RKO (cell line): ENCODE results near the gene LIM2.
A peak's percentile ranks its signal among the peaks of the same experiment; 100 is the strongest.
"Not testable (repeated sequence)": the region's sequence is repeated elsewhere in the genome, so short reads cannot be mapped to it uniquely, and the experiment has no call there.

Experiments
- DNase-seq: peaks from one replicate; pipeline ENCODE4 v3.0.0-alpha.2; 2016; ENCODE audit warnings: low spot score

Gene LIM2, protein sequence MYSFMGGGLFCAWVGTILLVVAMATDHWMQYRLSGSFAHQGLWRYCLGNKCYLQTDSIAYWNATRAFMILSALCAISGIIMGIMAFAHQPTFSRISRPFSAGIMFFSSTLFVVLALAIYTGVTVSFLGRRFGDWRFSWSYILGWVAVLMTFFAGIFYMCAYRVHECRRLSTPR

GRCh38 chr19:51387924-51388389, at the start of gene LIM2:
Gene LIM2, minus strand, starts transcription at chr19:51387974. Its CDS starts 531 bp downstream, at chr19:51387443.
- no peak for DNase-seq

DNA sequence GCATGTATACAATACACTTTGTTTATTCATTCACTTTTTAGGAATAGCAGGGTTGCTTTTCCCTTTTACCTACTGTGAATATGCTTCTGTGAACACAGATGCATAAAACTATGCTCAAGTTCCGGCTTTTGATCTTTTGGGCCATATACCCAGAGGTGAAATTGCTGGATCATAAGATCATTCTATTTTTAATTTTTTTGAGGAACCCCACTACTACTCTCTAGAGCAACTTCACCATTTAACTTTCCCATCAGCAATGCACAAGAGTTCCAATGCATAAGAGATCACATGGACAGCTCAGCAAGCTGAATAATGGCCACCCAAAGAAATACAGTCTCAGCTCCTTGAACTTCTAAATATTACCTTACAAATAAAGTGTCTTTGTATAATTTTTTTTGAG, 46.7 kb upstream of the LIM2 start:
- no peak for DNase-seq

DNA sequence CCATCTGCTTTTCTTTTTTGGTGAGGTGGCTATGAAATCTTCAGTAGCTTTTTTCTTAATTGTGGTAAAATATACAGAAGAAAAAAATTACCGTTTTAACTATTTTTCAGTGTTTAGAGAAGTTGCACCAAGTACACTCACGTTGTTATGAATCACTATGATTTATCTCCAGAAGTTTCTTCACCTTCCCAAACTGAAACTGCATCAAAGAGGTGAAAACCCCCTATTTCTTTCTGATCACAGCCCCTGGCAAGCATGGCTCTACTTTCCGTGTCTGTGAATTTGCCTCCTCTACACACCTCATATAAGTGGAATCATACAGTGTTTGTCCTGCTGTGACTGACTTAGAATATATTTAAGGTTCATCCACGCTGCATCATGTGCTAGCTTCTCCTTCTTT, 45.3 kb upstream of the LIM2 start:
- DNase-seq = no peak

DNA sequence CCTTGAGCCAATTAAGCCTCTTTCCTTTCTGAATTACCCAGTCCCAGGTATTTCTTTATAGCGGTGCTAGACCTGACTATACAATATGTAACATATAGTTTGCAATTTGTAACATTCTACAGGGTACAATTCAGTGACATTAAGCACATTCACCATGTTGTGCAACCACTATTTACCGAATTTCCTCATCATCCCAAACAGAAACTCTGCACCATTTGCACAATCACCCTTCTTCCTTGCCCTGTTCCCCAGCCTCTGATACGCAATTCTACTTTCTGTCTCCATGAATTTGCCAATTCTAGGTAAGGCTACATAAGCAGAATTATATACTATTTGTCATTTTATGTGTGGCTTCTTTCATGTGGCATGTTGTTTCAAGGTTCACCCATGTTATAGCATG, 43.4 kb upstream of the LIM2 start:
- DNase-seq = no peak

GRCh38 chr19:51430221-51430620, 42.4 kb upstream of the LIM2 start:
- no peak for DNase-seq

- DNase-seq = no peak
Measured at GRCh38 chr19:51427201-51427600, 39.4 kb upstream of the LIM2 start.

- peak; percentile 83 for DNase-seq
Measured at GRCh38 chr19:51422053-51422448, 34.3 kb upstream of the LIM2 start.

- no peak for DNase-seq
Measured at GRCh38 chr19:51421229-51422052, 33.7 kb upstream of the LIM2 start.

- not testable (repeated sequence) for DNase-seq
Measured at GRCh38 chr19:51420511-51420910, 32.7 kb upstream of the LIM2 start.

DNA sequence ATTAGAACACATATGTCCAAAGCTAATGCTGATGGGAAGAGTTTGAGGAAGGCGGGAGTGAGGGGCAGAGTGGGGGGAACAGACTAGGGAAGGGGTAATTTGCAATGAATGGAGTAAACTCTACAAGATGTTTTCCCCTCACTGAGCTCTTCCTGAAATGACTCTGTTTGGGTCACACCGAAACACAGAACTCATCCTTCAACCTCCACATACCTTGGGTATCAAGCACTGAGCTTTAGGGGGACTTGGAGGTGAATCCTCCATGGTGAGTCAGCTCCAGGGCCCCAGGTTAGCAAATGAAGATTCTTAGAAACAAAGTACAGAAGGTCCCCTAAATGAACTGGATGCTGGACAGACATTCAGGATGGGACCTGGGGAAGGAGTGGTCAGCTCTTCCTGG, 30.9 kb upstream of the LIM2 start:
- no peak for DNase-seq

GRCh38 chr19:51417810-51418157, 30.0 kb upstream of the LIM2 start:
- no peak for DNase-seq

GRCh38 chr19:51417107-51417809, 29.5 kb upstream of the LIM2 start, which contains the start of gene SIGLEC10:
Gene SIGLEC10, minus strand, starts transcription at chr19:51417642. Its CDS starts 61 bp downstream, at chr19:51417581.
- DNase-seq = peak; percentile 15

DNA sequence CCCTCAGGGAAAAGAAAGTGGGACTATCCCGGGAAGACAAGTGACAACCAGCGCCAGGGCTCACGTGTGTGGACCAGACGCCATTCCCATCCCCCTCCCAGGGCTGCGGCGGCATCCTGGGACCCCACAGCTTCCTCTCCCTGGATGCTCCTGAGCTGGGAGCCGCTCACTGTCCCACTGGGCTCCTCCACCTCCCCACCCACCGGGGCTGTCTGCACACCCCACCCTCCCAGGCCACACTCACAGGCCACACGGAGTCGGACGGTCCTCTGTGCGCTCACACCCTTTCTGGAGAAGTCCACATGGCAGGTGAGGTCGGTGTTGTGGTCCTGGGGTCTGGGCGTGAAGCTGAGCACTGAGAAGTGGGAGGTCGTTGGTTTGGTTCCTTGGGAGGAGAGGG, 28.6 kb upstream of the LIM2 start:
- DNase-seq = not testable (repeated sequence)

- DNase-seq = no peak
Measured at GRCh38 chr19:51415187-51415586, 27.4 kb upstream of the LIM2 start.

DNA sequence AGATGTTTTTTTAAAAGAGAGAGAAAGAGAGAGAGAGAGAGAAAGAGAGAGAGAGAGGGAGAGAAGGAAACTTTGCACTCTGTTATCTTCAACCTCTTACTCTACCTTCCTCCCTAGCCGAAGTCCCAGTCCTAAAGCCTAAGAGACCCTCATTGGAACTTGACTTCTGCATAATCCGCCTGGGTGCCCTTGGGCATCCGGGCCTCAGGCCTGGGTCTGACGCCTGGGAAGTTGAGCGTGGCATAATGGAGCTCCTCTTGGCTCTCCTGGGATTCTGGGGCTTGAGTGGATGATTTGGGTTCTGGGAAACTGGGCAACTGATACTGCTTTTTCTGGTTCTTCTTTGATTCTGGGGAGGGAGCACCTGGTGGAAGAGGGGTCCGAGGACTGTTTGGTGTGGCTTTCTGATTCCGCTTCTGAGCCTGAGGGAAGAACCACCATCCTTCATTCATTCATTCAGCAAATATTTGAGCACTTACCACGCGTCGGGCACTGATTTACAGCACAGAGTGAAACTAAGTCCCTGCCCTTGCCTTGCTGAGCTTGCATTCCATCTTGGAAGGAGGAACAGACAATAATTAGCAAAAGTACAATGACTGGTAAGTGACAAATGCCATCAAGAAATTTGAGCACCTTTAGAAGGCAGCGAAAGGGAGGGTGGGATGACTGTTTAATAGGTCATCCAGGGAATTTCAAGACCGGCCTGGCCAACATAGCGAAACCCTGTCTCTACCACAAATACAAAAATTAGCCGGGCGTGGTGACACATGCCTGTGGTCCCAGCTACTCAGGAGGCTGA, 23.4 kb upstream of the LIM2 start:
- no peak for DNase-seq

GRCh38 chr19:51407511-51408131, 19.8 kb upstream of the LIM2 start:
- DNase-seq = peak; percentile 75

DNA sequence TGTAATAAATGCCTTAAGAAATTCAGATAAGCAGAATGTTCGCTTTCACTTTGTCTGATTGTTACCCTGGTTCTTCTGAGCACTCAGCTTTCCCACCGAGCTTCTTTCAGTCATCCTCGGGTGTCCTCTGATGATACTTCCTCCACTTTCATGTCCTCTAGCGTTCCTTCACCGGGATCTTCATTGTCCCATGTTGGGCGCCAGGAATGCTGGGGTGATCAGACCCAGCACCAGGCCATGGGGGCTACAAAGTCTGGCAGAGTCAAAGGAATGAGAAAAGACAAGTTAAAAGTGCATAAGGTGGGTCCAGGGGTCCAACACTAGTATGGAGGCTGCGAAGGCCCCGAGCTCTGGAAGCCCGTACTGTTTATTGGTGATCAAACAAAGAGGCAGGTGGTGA, 14.3 kb upstream of the LIM2 start:
- DNase-seq = no peak

GRCh38 chr19:51399936-51400335, 12.2 kb upstream of the LIM2 start:
- DNase-seq = not testable (repeated sequence)

- no peak for DNase-seq
Measured at GRCh38 chr19:51399231-51399630, 11.5 kb upstream of the LIM2 start.

- DNase-seq = peak; percentile 68
Measured at GRCh38 chr19:51398096-51398704, 10.4 kb upstream of the LIM2 start.

GRCh38 chr19:51397453-51397852, 9.7 kb upstream of the LIM2 start:
- DNase-seq = not testable (repeated sequence)
